Gastroesophageal sphincter (tissue), 4 donors: ENCODE results near the gene TMCO4. TPM values are rescaled to one million over a fixed set of nuclear protein-coding genes. Genes with fewer than 3 reads are reported as not detected.
"Not testable (repeated sequence)": the region's sequence is repeated elsewhere in the genome, so short reads cannot be mapped to it uniquely, and the experiment has no call there.

Experiments used
- ATAC-seq: fragments of 150-250 bp; one replicate; pipeline ENCODE4 v1.9.1; 2016; ENCODE audit warnings: mild to moderate bottlenecking, moderate library complexity
- H3K27ac ChIP-seq, 4 donors: fragments of 200-600 bp; sonication (generic) in 3 of 4; 1 replicate in 3 of 4; 2 replicates in 1 of 4; pipeline ENCODE4 v1.5.1; 2016 to 2019
- H3K27me3 ChIP-seq: fragments of 200-600 bp; sonication (generic); one replicate; pipeline ENCODE4 v1.5.1; 2019
- H3K36me3 ChIP-seq, 2 donors: fragments of 200-600 bp; sonication (generic); one replicate each; pipeline ENCODE4 v1.5.1; 2019; ENCODE audit warnings: control low read depth in 1 of 2
- H3K4me1 ChIP-seq, 3 donors: fragments of 200-600 bp; sonication (generic); 1 replicate in 2 of 3; 2 replicates in 1 of 3; pipeline ENCODE4 v1.5.1; 2016 to 2019; ENCODE audit warnings: control low read depth in 2 of 3
- H3K4me3 ChIP-seq, 2 donors: fragments of 200-600 bp; sonication (generic); one replicate each; pipeline ENCODE4 v1.5.1; 2019; ENCODE audit warnings: mild to moderate bottlenecking in 1 of 2, moderate library complexity in 1 of 2
- H3K9me3 ChIP-seq, 3 donors: fragments of 200-600 bp; sonication (generic); one replicate each; pipeline ENCODE4 v1.5.1; 2017 to 2019; ENCODE audit warnings: control low read depth in 2 of 3
- CTCF ChIP-seq, 4 experiments: fragments of 200-600 bp in 2 of 4; fragments of 450-650 bp in 2 of 4; sonication (generic) in 1 of 4; IDR thresholded peaks; one replicate each; pipeline ENCODE4 v1.5.1; 2017 to 2019; ENCODE audit warnings: antibody characterized with exemption in 4 of 4, mild to moderate bottlenecking in 2 of 4, moderate library complexity in 2 of 4
- EP300 ChIP-seq: sonication (generic); formaldehyde crosslinking; IDR thresholded peaks from one replicate; pipeline ENCODE4 v1.6.1; 2017; ENCODE audit warnings: antibody characterized with exemption, mild to moderate bottlenecking
- POLR2A ChIP-seq, 2 donors: fragments of 450-650 bp; IDR thresholded peaks; one replicate each; pipeline ENCODE4 v1.6.1; 2017; ENCODE audit warnings: antibody characterized with exemption in 2 of 2, mild to moderate bottlenecking in 2 of 2, moderate library complexity in 1 of 2
- POLR2AphosphoS5 ChIP-seq: sonication (generic); formaldehyde crosslinking; IDR thresholded peaks from one replicate; pipeline ENCODE4 v1.6.1; 2017; ENCODE audit warnings: antibody characterized with exemption
- WGBS, 2 donors: methylation state at CpG; one replicate each; pipeline ENCODE4 v1.1.5; 2018; ENCODE audit warnings: low coverage in 1 of 2; 5-methylcytosine and 5-hydroxymethylcytosine counted together
- total RNA-seq, 4 donors: library from RNA; depleted of rRNA; stranded (reverse); fragments of >200 nt; gene quantifications; one replicate each; pipeline ENCODE4 v1.1.0, GENCODE V29; 2016

TMCO4 gene
- total RNA-seq, 4 donors from 2014 or later, result 18.1 to 36.9 (median 24.5) TPM

- no peak overlapping the region for H3K4me3 ChIP-seq
- H3K27me3 ChIP-seq, result no peaks in the 10 kb centered on the region
- H3K27ac ChIP-seq, result no peak overlapping the region
- 84 to 89% methylated on average over 7 of the region's 10 CpGs for WGBS, 2 donors
- H3K9me3 ChIP-seq, result no peaks in the 10 kb centered on the region
- no peak for ATAC-seq
- no peaks in the 10 kb centered on the region for H3K36me3 ChIP-seq
- TF ChIP-seq EP300 (no peak), CTCF (IDR thresholded peaks at IDR 0.05) (no peak), POLR2AphosphoS5 (no peak), POLR2A (IDR thresholded peaks at IDR 0.05) (no peak)
- H3K4me1 ChIP-seq, result peaks cover 0 to 33% (median 15%) of the 10 kb centered on the region in 3 donors
Observed at GRCh38 chr1:19637606-19638005, 162.1 kb downstream of the TMCO4 start.

GRCh38 chr1:19636749-19637148, 163.0 kb downstream of the TMCO4 start:
- peaks cover 0 to 33% (median 15%) of the 10 kb centered on the region in 3 donors for H3K4me1 ChIP-seq
- not testable (repeated sequence) for ATAC-seq, H3K9me3 ChIP-seq, H3K4me3 ChIP-seq, H3K27me3 ChIP-seq, H3K27ac ChIP-seq, H3K36me3 ChIP-seq
- 86% methylated on average over 8 of the region's 10 CpGs; no CpG with 5 or more reads in 1 of the 2 donors for WGBS, 2 donors

GRCh38 chr1:19636065-19636464, 163.7 kb downstream of the TMCO4 start:
- Histone ChIP-seq H3K27me3 (no peaks in the 10 kb centered on the region), H3K27ac (no peak overlapping the region), H3K4me3 (no peak overlapping the region), H3K4me1 (peaks cover 0 to 30% (median 14%) of the 10 kb centered on the region in 3 donors), H3K36me3 (no peaks in the 10 kb centered on the region), H3K9me3 (no peaks in the 10 kb centered on the region)
- ATAC-seq, result no peak
- WGBS, 2 donors, result 87 to 93% methylated on average over 3 to 5 of the region's 5 CpGs
- TF ChIP-seq EP300, result no peak
- no peak for TF ChIP-seq POLR2AphosphoS5
- no peak for TF ChIP-seq CTCF (IDR thresholded peaks at IDR 0.05)
- no peak for TF ChIP-seq POLR2A (IDR thresholded peaks at IDR 0.05)

GRCh38 chr1:19635646-19636045, 164.1 kb downstream of the TMCO4 start:
- 61% methylated on average over 4 of the region's 4 CpGs; no CpG with 5 or more reads in 1 of the 2 donors for WGBS, 2 donors
- Histone ChIP-seq H3K36me3 (no peaks in the 10 kb centered on the region), H3K9me3 (no peaks in the 10 kb centered on the region), H3K4me3 (no peak overlapping the region), H3K27ac (no peak overlapping the region), H3K4me1 (peaks cover 0 to 26% (median 10%) of the 10 kb centered on the region in 3 donors), H3K27me3 (no peaks in the 10 kb centered on the region)
- no peak for TF ChIP-seq CTCF (IDR thresholded peaks at IDR 0.05)
- no peak for TF ChIP-seq POLR2AphosphoS5
- no peak for TF ChIP-seq POLR2A (IDR thresholded peaks at IDR 0.05)
- no peak for TF ChIP-seq EP300
- no peak for ATAC-seq

GRCh38 chr1:19635064-19635463, 164.7 kb downstream of the TMCO4 start:
- not testable (repeated sequence) for H3K4me3 ChIP-seq, H3K27ac ChIP-seq, H3K9me3 ChIP-seq, H3K36me3 ChIP-seq, H3K27me3 ChIP-seq, ATAC-seq
- 89 to 100% methylated on average over 4 to 5 of the region's 9 CpGs for WGBS, 2 donors
- H3K4me1 ChIP-seq, result peaks cover 0 to 21% (median 4%) of the 10 kb centered on the region in 3 donors

- peaks cover 0 to 9% of the 10 kb centered on the region in 2 donors for H3K36me3 ChIP-seq
- ATAC-seq, result no peak
- H3K27ac ChIP-seq, result no peak overlapping the region
- WGBS, 2 donors, result 86 to 92% methylated on average over 2 of the region's 2 CpGs
- no peak overlapping the region for H3K4me3 ChIP-seq
- TF ChIP-seq CTCF (IDR thresholded peaks at IDR 0.05) (no peak), POLR2AphosphoS5 (no peak), EP300 (no peak), POLR2A (IDR thresholded peaks at IDR 0.05) (no peak)
- no peaks in the 10 kb centered on the region for H3K27me3 ChIP-seq
- no peaks in the 10 kb centered on the region for H3K9me3 ChIP-seq
- peaks cover 0 to 26% (median 0%) of the 10 kb centered on the region in 3 donors for H3K4me1 ChIP-seq
Observed at GRCh38 chr1:19633106-19633505, 166.6 kb downstream of the TMCO4 start.

Other genes with a start within 250 kb of the TMCO4 start
- 100 to 1,000 TPM; 203 to 343 (median 301) TPM for gene NBL1, start 155.6 kb downstream of the TMCO4 start, total RNA-seq
- not detected for gene HTR6, start 135.0 kb downstream of the TMCO4 start, total RNA-seq
- not detected for gene RNF186, start 15.4 kb upstream of the TMCO4 start, total RNA-seq
- 1 to 10 TPM; 6.2 to 9.0 (median 7.9) TPM for gene OTUD3, start 82.5 kb upstream of the TMCO4 start, total RNA-seq
- gene PLA2G2E, start 123.7 kb upstream of the TMCO4 start, total RNA-seq, result not detected
- 100 to 1,000 TPM in 1 of 4 donors, 10 to 100 TPM in 3; 16.5 to 300 (median 96.0) TPM for gene PLA2G2A, start 179.7 kb upstream of the TMCO4 start, total RNA-seq